ENCODE measurements around the gene FGF13.

DNA sequence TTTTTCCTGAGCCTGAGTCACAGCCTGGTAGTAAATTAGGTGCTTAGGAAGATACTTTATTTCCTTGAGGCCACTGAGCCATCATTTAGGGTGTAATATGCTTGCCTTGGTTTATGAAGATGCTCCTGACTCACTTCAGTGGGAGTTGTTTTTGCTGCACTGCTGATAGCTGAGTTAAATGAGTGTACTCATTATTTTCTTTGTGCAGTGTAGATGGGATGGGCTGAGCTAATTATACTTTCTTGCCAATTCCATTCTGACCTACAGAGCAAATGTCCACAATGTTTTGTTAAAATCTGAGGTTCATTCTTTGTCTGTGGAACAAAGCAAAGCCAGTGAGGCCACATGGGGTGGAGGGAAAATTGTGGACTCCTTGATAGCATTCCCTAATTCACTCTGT, 60.0 kb downstream of the FGF13 start:
- TF ChIP-seq, protein P1, sequence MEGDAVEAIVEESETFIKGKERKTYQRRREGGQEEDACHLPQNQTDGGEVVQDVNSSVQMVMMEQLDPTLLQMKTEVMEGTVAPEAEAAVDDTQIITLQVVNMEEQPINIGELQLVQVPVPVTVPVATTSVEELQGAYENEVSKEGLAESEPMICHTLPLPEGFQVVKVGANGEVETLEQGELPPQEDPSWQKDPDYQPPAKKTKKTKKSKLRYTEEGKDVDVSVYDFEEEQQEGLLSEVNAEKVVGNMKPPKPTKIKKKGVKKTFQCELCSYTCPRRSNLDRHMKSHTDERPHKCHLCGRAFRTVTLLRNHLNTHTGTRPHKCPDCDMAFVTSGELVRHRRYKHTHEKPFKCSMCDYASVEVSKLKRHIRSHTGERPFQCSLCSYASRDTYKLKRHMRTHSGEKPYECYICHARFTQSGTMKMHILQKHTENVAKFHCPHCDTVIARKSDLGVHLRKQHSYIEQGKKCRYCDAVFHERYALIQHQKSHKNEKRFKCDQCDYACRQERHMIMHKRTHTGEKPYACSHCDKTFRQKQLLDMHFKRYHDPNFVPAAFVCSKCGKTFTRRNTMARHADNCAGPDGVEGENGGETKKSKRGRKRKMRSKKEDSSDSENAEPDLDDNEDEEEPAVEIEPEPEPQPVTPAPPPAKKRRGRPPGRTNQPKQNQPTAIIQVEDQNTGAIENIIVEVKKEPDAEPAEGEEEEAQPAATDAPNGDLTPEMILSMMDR (IDR thresholded peaks at IDR 0.05): no peak
- TF ChIP-seq POLR2A (IDR thresholded peaks at IDR 0.05): no peak
